Measurements from ENCODE around the gene KDM3B.
"Not testable (repeated sequence)": the region's sequence is repeated elsewhere in the genome, so short reads cannot be mapped to it uniquely, and the experiment has no call there.

Gene KDM3B

GRCh38 chr5:138468966-138469539, 116.6 kb downstream of the KDM3B start:
- no peak for DNase-seq

GRCh38 chr5:138469540-138470321, 117.2 kb downstream of the KDM3B start:
- no peak for DNase-seq

DNA sequence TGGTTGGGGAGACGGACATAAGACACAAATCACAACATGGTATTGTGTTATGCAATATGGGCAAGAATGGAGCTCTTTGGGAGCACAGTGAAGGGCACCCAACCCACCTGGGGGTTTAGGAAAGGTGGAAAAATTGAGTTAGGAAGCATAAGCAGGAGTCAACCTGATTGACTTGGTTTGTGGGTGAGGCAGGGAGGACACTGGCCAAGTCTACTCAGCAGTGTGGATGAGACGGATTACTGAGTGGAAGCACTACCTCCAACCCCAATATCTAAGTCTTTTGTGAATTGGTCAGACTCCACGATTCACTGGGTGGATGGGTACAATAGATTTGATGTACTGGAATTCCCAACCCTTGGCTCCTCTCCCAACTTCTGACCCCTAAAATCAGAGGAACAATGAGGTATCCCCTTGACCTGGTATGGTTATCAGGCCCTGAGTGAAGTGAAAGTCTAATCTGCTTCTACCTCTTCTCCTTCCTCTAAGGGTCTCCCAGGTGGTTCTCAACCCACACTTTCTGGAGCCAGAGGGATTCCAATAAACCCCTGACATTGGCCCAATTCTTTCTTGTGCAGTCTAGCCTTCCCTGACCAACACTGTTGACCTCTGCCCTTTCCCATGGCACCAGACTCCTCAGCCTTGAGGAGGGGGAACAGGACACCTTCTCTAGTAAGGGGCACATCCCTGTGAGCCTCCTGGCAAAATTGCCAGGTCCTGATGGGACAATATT, 118.0 kb downstream of the KDM3B start:
- no peak for DNase-seq

DNA sequence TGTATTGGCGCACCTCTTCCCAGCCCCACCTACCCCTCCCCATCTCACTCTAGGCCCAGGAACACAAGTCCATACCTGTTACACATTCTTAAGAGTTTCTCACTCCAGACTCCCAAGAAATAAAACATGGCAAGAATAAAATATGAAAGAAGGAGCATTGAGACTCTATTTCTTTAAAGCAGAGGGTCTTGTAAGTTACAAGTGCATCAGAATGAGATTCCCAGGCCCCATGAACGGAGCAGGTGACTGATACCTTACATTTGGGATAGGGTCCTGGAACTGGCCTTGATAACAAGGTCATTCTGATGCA, 118.5 kb downstream of the KDM3B start:
- DNase-seq, result no peak

- DNase-seq, result no peak
Observed at GRCh38 chr5:138472353-138472752, 119.9 kb downstream of the KDM3B start.

DNA sequence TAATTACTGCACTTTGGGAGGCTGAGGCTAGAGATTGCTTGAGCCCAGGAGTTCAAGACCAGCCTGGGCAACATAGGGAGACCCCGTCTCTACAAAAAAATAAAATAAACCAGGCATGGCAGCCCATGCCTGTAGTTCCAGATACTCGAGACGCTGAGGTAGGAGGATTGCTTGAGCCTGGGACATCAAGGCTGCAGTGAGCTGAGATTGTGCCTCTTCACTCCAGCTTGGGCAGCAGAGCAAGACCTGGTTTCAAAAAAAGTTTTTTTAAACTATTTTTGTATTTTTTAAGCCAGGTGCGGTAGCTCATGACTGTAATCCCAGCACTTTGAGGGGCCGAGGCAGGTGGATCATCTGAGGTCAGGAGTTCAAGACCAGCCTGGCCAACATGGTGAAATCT, 120.7 kb downstream of the KDM3B start:
- not testable (repeated sequence) for DNase-seq

DNA sequence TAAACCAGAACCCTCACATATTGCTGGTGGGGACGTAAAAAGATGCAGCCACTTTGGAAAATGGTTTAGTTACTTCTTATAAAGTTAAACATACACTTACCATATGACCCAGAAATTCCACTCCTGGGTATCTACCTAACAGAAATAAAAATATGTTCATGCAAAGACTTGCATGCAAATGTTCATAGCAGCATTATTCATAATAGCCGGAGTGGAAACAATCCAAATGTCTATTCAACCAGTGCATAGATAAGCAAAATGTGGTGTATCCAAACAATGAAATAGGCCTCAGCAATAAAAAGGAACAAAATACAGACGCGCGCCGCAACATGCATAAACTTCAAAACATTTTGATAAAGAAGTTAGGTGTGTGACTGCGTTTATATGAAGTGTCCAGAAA, 124.4 kb downstream of the KDM3B start:
- DNase-seq, result no peak

DNA sequence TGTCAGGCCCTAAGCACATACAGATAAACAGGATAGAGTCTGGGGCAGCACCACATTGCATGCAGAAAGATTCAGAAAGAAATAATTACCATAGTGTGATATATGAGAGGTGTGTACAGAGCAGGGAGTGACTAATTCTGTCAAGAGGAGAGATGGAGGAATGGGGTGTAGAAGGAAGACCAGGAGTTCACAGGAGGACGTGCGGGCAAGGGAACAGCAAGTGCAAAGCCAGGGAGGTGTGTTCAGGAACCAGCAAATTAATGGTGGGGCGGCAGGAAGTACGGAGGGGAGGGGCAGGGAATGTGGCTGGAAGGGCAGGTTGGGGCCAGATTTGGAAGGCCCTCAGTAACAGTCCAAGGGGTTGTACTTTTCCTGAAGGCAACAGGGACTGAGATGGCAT, 130.2 kb downstream of the KDM3B start:
- DNase-seq, result no peak

Measured in activated gamma-delta T cell treated with Interleukin-2 at 50 U/mL for 16 hours (primary cell).